Activated CD4-positive, alpha-beta T cell treated with anti-CD3 and anti-CD28 coated beads, Interleukin-2, amount 50 U/mL, for 1 hour (primary cell): ENCODE data around the gene SCO2.
A peak's percentile ranks its signal among the peaks of the same experiment; 100 is the strongest.

Experiments
- DNase-seq: peaks from one replicate; pipeline ENCODE4 v3.0.0-alpha.2; 2020

Gene SCO2

DNA sequence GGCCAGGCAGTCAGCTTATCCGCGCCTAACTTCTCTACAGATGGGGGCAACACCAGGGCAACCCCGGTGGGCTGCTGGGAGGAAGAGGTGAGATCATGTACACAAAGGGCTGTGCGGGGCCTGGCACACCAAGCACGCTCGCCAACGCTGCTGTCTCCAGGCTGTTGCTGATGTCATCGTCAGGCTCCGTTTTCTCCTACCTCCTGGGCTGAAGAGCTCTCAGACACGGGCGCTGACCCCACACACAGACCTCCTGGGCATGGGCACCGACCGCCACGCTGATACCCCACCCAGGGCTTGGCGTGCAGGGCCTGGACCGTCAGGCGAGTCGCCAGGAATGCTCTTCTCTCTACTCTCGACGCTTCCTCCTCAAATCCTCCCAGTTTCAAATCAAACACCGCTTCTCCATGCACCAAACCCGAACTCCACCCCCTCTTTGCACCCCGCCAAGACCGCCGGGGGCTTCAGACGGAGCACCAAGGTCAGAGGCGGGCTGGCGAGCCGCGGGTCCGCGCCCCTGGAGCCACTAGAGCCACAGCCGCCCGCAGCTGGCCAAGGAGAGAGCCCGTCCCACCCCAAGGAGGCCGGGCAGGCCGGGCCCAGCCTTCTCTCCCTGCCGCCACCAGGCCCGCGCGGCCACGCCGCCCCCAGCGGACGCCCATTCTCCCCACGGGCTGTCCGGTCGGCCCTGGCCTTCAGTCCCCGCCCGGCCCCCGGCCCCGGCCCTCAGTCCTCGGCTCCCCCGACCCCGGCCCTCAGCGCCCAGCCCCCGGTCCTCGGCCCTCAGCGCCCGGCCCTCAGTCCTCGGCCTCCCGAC lies 51.3 kb downstream of the SCO2 start:
- peak; percentile 22 for DNase-seq
